Tibial nerve (tissue), 3 donors: ENCODE results near the gene AFAP1.

ENCODE experiments used
- POLR2A ChIP-seq, 2 donors: fragments of 450-650 bp; IDR thresholded peaks; one replicate each; pipeline ENCODE4 v1.6.1; 2017; ENCODE audit warnings: antibody characterized with exemption in 2 of 2, mild to moderate bottlenecking in 2 of 2, moderate library complexity in 2 of 2
- TF ChIP-seq, protein P1 (sequence below), 5 experiments: fragments of 200-600 bp in 3 of 5; fragments of 450-650 bp in 2 of 5; sonication (generic) in 3 of 5; IDR thresholded peaks; one replicate each; pipeline ENCODE4 v1.5.1; 2016 to 2019; ENCODE audit warnings: antibody characterized with exemption in 5 of 5, mild to moderate bottlenecking in 3 of 5, moderate library complexity in 2 of 5

DNA sequence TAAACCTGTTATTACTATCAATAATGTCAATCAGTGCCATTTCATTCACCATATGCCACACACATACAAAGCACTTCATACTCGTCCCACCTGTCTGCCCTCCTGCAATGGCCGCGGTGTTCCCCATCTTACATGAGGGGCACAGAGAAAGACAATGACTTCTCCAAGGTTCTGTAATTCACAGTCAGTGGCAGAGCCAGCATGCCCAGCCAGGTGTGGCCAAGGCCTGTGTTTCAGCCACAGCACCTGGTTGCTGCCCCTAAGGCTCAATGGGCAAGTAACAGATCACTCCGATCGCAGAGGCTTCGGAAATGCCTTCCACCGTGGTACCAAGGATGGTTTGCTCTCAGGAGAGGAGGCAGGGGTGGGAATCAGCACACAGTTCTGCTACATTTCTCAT lies 10.9 kb downstream of the AFAP1 start:
- TF ChIP-seq, protein P1, sequence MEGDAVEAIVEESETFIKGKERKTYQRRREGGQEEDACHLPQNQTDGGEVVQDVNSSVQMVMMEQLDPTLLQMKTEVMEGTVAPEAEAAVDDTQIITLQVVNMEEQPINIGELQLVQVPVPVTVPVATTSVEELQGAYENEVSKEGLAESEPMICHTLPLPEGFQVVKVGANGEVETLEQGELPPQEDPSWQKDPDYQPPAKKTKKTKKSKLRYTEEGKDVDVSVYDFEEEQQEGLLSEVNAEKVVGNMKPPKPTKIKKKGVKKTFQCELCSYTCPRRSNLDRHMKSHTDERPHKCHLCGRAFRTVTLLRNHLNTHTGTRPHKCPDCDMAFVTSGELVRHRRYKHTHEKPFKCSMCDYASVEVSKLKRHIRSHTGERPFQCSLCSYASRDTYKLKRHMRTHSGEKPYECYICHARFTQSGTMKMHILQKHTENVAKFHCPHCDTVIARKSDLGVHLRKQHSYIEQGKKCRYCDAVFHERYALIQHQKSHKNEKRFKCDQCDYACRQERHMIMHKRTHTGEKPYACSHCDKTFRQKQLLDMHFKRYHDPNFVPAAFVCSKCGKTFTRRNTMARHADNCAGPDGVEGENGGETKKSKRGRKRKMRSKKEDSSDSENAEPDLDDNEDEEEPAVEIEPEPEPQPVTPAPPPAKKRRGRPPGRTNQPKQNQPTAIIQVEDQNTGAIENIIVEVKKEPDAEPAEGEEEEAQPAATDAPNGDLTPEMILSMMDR (IDR thresholded peaks at IDR 0.05), result no peak
- TF ChIP-seq POLR2A (IDR thresholded peaks at IDR 0.05), result no peak
